Activated T-helper 2 cell treated with anti-CD3 and anti-CD28 coated beads, Interferon-gamma antibody, Interleukin-2, Interleukin-4, amounts not matched to agents 10 μg/mL and 5 μg/mL and 100 μg/mL, durations not matched to agents 14 hours and 24 hours and 36 hours (primary cell): ENCODE measurements around the gene PSG1. TPM values are rescaled to one million over a fixed set of nuclear protein-coding genes. Genes with fewer than 3 reads are reported as not detected.
"Not testable (repeated sequence)": the region's sequence is repeated elsewhere in the genome, so short reads cannot be mapped to it uniquely, and the experiment has no call there.

Source experiments
- DNase-seq: peaks from one replicate; pipeline ENCODE4 v3.0.0; 2021; ENCODE audit warnings: low spot score
- H3K27ac Mint-ChIP-seq: one replicate; pipeline ENCODE4 v1.8.0; 2021; ENCODE audit warnings: mixed read lengths
- H3K27me3 Mint-ChIP-seq: one replicate; pipeline ENCODE4 v1.8.0; 2021; ENCODE audit warnings: low read depth, mixed read lengths
- H3K36me3 Mint-ChIP-seq: one replicate; pipeline ENCODE4 v1.8.0; 2021; ENCODE audit warnings: low read depth, mixed read lengths
- H3K4me1 Mint-ChIP-seq: one replicate; pipeline ENCODE4 v1.8.0; 2021; ENCODE audit warnings: low read depth, mixed read lengths
- H3K4me3 Mint-ChIP-seq: one replicate; pipeline ENCODE4 v1.8.0; 2021; ENCODE audit warnings: low read depth, mild to moderate bottlenecking, moderate library complexity, mixed read lengths
- H3K9me3 Mint-ChIP-seq: one replicate; pipeline ENCODE4 v1.8.0; 2021; ENCODE audit warnings: mixed read lengths
- intact Hi-C: fragments of 100-400 bp; cut with micrococcal nuclease; formaldehyde crosslinking; loops from one replicate; pipeline ENCODE4 v1.15.1; 2023
- total RNA-seq: library from RNA; stranded (reverse); gene quantifications from 2 replicates; pipeline ENCODE4 v1.2.3, GENCODE V29; 2022

Gene PSG1
- total RNA-seq = not detected in 2 replicates

DNA sequence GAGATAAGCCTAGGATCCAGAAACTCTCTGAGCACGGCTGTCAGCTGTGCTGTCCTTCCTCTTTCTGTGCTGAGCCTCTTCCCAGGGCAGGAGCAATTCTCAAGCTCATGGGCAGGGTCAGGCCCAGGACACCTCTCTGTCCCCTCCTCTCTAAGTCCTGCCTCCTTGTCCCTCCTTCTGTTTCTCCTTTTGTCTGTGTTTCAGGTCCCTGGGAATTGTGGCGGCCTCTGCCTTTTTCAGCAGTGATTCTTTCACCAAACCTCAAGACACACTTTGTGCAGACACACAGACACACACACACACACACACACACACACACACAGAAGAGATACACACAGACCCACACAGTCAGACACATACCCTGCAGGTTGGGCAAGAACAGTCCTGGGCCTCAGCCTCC is at the start of gene PSG1:
Gene PSG1, minus strand, starts transcription at position 101 of the 400 bp plus-strand sequence. CDS start 132 bp downstream, outside the sequence.
- intact Hi-C loops = no loop called here
- Mint-ChIP-seq H3K9me3 (no peaks in the 10 kb centered on the region), H3K36me3 (no peaks in the 10 kb centered on the region), H3K27me3 (peaks cover 1% of the 10 kb centered on the region), H3K4me1 (no peaks in the 10 kb centered on the region), H3K4me3 (no peak within 1 kb of the TSS), H3K27ac (no peak within 1 kb of the TSS)
- DNase-seq = no peak

DNA sequence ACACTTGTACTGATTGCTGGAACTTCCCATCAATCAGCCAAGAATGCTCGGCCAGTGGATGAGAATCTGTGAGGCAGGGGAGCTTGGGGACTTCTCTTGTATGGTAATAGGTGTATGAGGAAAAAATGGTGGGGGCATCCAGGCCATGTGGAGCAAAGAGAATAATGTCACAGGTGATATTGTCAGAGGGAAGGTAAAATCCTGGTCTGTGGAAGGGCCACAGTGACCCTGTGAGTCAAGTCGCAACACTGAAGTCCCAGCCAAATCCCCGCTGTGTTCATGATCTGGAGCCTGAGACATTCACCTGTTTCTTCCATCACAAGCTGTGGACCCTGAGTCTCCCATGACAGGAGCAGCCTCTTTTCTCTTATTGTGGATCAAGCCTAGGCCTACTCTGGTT is 49.4 kb upstream of the PSG1 start:
- Mint-ChIP-seq H3K4me3 (no peak overlapping the region), H3K27me3 (no peaks in the 10 kb centered on the region), H3K36me3 (no peaks in the 10 kb centered on the region), H3K4me1 (no peaks in the 10 kb centered on the region), H3K27ac (no peak overlapping the region), H3K9me3 (no peaks in the 10 kb centered on the region)
- DNase-seq = no peak
- intact Hi-C loops = no loop called here

DNA sequence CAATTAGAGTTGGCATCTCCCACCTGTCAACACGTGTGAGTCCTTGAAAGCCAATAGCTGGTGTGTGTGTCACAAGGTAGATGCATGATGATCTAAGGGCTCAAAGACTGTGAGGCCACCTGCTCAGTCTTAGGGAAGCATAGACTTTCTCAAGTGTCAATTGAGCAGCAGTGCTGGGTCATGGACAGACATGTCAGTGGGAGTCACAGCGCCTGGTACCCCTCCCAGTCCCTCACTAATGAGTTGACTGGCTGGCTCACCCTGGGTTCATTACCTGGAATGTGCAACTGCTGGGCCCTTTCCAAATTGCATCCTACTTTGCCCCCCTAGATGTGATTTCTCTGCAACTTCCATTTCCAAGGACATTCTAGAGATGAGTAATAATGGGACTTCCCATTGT is 47.3 kb upstream of the PSG1 start:
- no peak for DNase-seq
- Mint-ChIP-seq H3K4me1 (no peaks in the 10 kb centered on the region), H3K36me3 (no peaks in the 10 kb centered on the region), H3K27me3 (no peaks in the 10 kb centered on the region), H3K27ac (no peak overlapping the region), H3K4me3 (no peak overlapping the region), H3K9me3 (no peaks in the 10 kb centered on the region)
- intact Hi-C loops = no loop called here

DNA sequence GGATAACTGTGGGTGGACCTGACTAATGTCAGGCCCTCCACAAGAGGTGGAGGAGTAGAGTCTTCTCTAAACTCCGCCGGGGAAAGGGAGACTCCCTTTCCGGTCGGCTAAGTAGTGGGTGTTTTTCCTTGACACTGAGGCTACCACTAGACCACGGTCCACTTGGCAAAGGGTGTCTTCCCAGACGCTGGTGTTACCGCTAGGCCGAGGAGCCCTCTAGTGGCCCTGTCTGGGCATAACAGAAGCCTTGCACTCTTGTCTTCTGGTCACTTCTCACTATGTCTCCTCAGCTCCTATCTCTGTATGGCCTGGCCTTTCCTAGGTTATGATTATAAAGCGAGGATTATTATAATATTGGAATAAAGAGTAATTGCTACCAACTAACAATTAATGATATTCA is 43.6 kb upstream of the PSG1 start:
- not testable (repeated sequence) for DNase-seq

GRCh38 chr19:42920971-42921370 is 41.5 kb upstream of the PSG1 start:
- H3K27me3 Mint-ChIP-seq, H3K4me1 Mint-ChIP-seq, H3K9me3 Mint-ChIP-seq, H3K27ac Mint-ChIP-seq, H3K4me3 Mint-ChIP-seq, intact Hi-C loops, DNase-seq, H3K36me3 Mint-ChIP-seq: not testable (repeated sequence)

More for the DNA sequence above, 43.6 kb upstream of the PSG1 start:
- H3K27ac Mint-ChIP-seq, H3K27me3 Mint-ChIP-seq, H3K4me3 Mint-ChIP-seq, intact Hi-C loops, H3K36me3 Mint-ChIP-seq, H3K4me1 Mint-ChIP-seq, H3K9me3 Mint-ChIP-seq: not testable (repeated sequence)

DNA sequence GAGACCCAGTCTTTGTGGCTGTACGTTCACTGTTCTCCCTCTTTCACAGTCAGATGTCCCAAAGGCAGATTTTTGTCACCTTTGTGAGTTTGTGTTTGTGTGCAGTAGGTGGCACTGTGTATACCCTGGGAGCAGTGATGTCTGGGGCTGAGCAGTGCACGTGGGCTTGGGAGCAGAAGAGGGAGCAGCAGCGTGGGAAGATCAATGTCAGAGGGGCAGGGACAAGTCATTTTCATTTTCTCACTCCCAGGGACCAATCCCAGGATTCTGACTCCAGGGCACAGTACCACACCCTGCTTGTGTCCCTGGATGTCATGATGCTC is 40.2 kb upstream of the PSG1 start:
- no peak for DNase-seq
- H3K27ac Mint-ChIP-seq = no peak overlapping the region
- H3K27me3 Mint-ChIP-seq = no peaks in the 10 kb centered on the region
- H3K36me3 Mint-ChIP-seq = no peaks in the 10 kb centered on the region
- H3K9me3 Mint-ChIP-seq = no peaks in the 10 kb centered on the region
- H3K4me1 Mint-ChIP-seq = no peaks in the 10 kb centered on the region
- intact Hi-C loops = no loop called here
- H3K4me3 Mint-ChIP-seq = no peak overlapping the region

GRCh38 chr19:42919070-42919756 is 39.7 kb upstream of the PSG1 start:
- H3K4me3 Mint-ChIP-seq, H3K36me3 Mint-ChIP-seq, intact Hi-C loops, H3K4me1 Mint-ChIP-seq, DNase-seq, H3K27me3 Mint-ChIP-seq, H3K27ac Mint-ChIP-seq, H3K9me3 Mint-ChIP-seq: not testable (repeated sequence)

GRCh38 chr19:42918377-42919069 is 39.0 kb upstream of the PSG1 start:
- H3K27ac Mint-ChIP-seq = not testable (repeated sequence)

GRCh38 chr19:42917634-42918033 is 38.1 kb upstream of the PSG1 start, which contains the start of gene PSG6:
Gene PSG6, minus strand, starts transcription at chr19:42917894. Its CDS starts 102 bp downstream, at chr19:42917792.
- H3K36me3 Mint-ChIP-seq, H3K4me3 Mint-ChIP-seq, H3K9me3 Mint-ChIP-seq, DNase-seq, H3K27ac Mint-ChIP-seq, H3K4me1 Mint-ChIP-seq, H3K27me3 Mint-ChIP-seq, intact Hi-C loops: not testable (repeated sequence)

More at GRCh38 chr19:42918377-42919069, 39.0 kb upstream of the PSG1 start:
- H3K4me1 Mint-ChIP-seq, H3K36me3 Mint-ChIP-seq, H3K4me3 Mint-ChIP-seq, H3K9me3 Mint-ChIP-seq, DNase-seq, H3K27me3 Mint-ChIP-seq, intact Hi-C loops: not testable (repeated sequence)

GRCh38 chr19:42916931-42917330 is 37.4 kb upstream of the PSG1 start:
- H3K4me3 Mint-ChIP-seq, H3K27me3 Mint-ChIP-seq, H3K4me1 Mint-ChIP-seq, DNase-seq, H3K36me3 Mint-ChIP-seq, intact Hi-C loops, H3K9me3 Mint-ChIP-seq, H3K27ac Mint-ChIP-seq: not testable (repeated sequence)

GRCh38 chr19:42913516-42913915 is 34.0 kb upstream of the PSG1 start:
- H3K4me3 Mint-ChIP-seq, H3K36me3 Mint-ChIP-seq, H3K9me3 Mint-ChIP-seq, DNase-seq, H3K27ac Mint-ChIP-seq, H3K4me1 Mint-ChIP-seq, H3K27me3 Mint-ChIP-seq, intact Hi-C loops: not testable (repeated sequence)

DNA sequence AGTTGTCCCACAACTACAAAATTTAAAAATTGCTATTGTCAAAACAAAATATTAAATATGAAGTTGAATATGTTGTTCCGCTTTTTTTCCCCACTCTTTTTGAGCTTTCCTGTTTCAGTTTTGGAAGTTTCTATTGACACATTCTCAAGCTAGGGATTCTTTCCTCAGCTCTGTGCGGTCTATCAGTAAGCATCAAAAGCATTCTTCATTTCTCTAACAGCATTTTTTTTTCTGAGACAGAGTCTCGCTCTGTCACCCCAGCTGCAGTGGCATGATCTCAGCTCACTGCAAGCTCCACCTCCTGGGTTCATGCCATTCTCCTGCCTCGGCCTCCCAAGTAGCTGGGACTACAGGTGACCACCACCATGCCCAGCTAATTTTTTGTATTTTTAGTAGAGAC is 33.4 kb upstream of the PSG1 start:
- intact Hi-C loops, H3K36me3 Mint-ChIP-seq, H3K4me1 Mint-ChIP-seq, H3K27ac Mint-ChIP-seq, H3K9me3 Mint-ChIP-seq, H3K4me3 Mint-ChIP-seq, H3K27me3 Mint-ChIP-seq, DNase-seq: not testable (repeated sequence)

DNA sequence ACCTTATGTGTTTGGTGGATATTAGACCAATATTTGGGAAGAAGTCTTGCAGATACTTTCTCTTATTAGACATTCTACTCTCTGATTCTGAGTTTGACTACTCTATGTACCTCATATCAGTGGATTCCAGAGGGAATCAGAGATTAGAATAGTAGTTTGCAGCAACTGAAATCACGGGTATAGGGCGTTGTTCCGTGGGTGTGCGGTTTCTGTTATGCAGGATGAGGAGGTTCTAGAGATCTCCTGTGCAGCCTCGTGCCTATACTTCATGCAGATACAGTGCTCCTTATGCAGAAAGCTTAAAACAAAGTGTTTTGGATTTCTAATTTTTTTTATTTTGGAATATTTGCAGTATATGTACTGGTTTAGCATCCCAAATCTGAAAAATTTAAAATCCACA is 32.2 kb upstream of the PSG1 start:
- H3K4me1 Mint-ChIP-seq, H3K4me3 Mint-ChIP-seq: not testable (repeated sequence)

More for the DNA sequence above, 32.2 kb upstream of the PSG1 start:
- DNase-seq, H3K36me3 Mint-ChIP-seq, H3K27ac Mint-ChIP-seq, intact Hi-C loops, H3K27me3 Mint-ChIP-seq, H3K9me3 Mint-ChIP-seq: not testable (repeated sequence)
